Posterior vena cava (tissue), 2 donors: ENCODE measurements around the gene WNT7A. TPM values are rescaled to one million over a fixed set of nuclear protein-coding genes. Genes with fewer than 3 reads are reported as not detected.
"Not testable (repeated sequence)": the region's sequence is repeated elsewhere in the genome, so short reads cannot be mapped to it uniquely, and the experiment has no call there.

ENCODE experiments used
- DNase-seq: peaks from one replicate; pipeline ENCODE4 v3.0.0-alpha.2; 2020; ENCODE audit warnings: low spot score
- intact Hi-C, 2 donors: fragments of 100-400 bp; cut with DNase I; formaldehyde crosslinking; loops; one replicate each; pipeline versions ENCODE4 v1.14.1 to v1.14.2; 2022 to 2023
- total RNA-seq, 2 donors: library from RNA; stranded (reverse); fragmentation: NEBNext Ultra II Directional; extraction: Animal tissue kit (Norgen Biotek cat#: 25700); gene quantifications; one replicate each; pipeline ENCODE4 v1.2.1, GENCODE V29; 2021
- donor health status: DM: yes; HTN: yes; CAD: no.
- donor health status: DM: yes; HTN: yes; CAD: no.

Gene WNT7A
- total RNA-seq, 2 donors from 2014 or later: not detected

- intact Hi-C loops: no loop called here
- DNase-seq: peak; percentile 29
Observed at GRCh38 chr3:13869761-13870343, 10.0 kb downstream of the WNT7A start.

GRCh38 chr3:13868844-13869724, 10.8 kb downstream of the WNT7A start:
- no peak for DNase-seq
- intact Hi-C loops: no loop called here

GRCh38 chr3:13867732-13868131, 12.1 kb downstream of the WNT7A start:
- intact Hi-C loops: no loop called here
- no peak for DNase-seq

GRCh38 chr3:13866041-13866965, 13.6 kb downstream of the WNT7A start:
- intact Hi-C loops: no loop called here
- DNase-seq: no peak

GRCh38 chr3:13865581-13865980, 14.3 kb downstream of the WNT7A start:
- peak; percentile 73 for DNase-seq
- intact Hi-C loops: no loop called here

- DNase-seq: peak; percentile 32
- intact Hi-C loops: no loop called here
Observed at GRCh38 chr3:13865106-13865505, 14.8 kb downstream of the WNT7A start.

GRCh38 chr3:13863965-13864595, 15.8 kb downstream of the WNT7A start:
- intact Hi-C loops: no loop called here
- DNase-seq: peak; percentile 67

- intact Hi-C loops: no loop called here
- peak; percentile 23 for DNase-seq
Observed at GRCh38 chr3:13863382-13863952, 16.4 kb downstream of the WNT7A start.

- intact Hi-C loops: no loop called here
- peak; percentile 23 for DNase-seq
Observed at GRCh38 chr3:13861461-13861860, 18.4 kb downstream of the WNT7A start.

GRCh38 chr3:13860001-13860400, 19.9 kb downstream of the WNT7A start:
- peak; percentile 5 for DNase-seq
- intact Hi-C loops: no loop called here

GRCh38 chr3:13858768-13859520, 20.9 kb downstream of the WNT7A start:
- intact Hi-C loops: no loop called here
- no peak for DNase-seq

GRCh38 chr3:13857702-13858380, 22.0 kb downstream of the WNT7A start:
- intact Hi-C loops: no loop called here
- no peak for DNase-seq

GRCh38 chr3:13856628-13857027, 23.2 kb downstream of the WNT7A start:
- intact Hi-C loops: not testable (repeated sequence)

GRCh38 chr3:13856006-13856405, 23.9 kb downstream of the WNT7A start:
- no peak for DNase-seq
- intact Hi-C loops: no loop called here

More at GRCh38 chr3:13856628-13857027, 23.2 kb downstream of the WNT7A start:
- not testable (repeated sequence) for DNase-seq

- no peak for DNase-seq
- intact Hi-C loops: no loop called here
Observed at GRCh38 chr3:13854492-13854891, 25.4 kb downstream of the WNT7A start.

GRCh38 chr3:13853978-13854296, 25.9 kb downstream of the WNT7A start:
- no peak for DNase-seq
- intact Hi-C loops: no loop called here

- intact Hi-C loops: no loop called here
- no peak for DNase-seq
Observed at GRCh38 chr3:13853256-13853977, 26.5 kb downstream of the WNT7A start.
